Fibroblast of skin of scalp (primary cell): ENCODE results near the gene JAM2. TPM values are rescaled to one million over a fixed set of nuclear protein-coding genes. Genes with fewer than 3 reads are reported as not detected.
A peak's percentile ranks its signal among the peaks of the same experiment; 100 is the strongest.
"Not testable (repeated sequence)": the region's sequence is repeated elsewhere in the genome, so short reads cannot be mapped to it uniquely, and the experiment has no call there.

Source experiments
- DNase-seq: peaks from one replicate; pipeline ENCODE4 v3.0.0-alpha.2; 2013
- polyA plus RNA-seq, 2 experiments: library from polyadenylated mRNA; unstranded; fragments of 120-200 nt; gene quantifications; one replicate each; pipeline ENCODE4 v1.2.1, GENCODE V29; 2013; ENCODE audit not compliant: insufficient read length in 2 of 2

JAM2 gene
- 17.9 TPM for polyA plus RNA-seq (2013, experiment 1 of 2; ENCODE audit: insufficient read length)
- polyA plus RNA-seq (2013, experiment 2 of 2; ENCODE audit: insufficient read length) = 17.9 TPM

DNA sequence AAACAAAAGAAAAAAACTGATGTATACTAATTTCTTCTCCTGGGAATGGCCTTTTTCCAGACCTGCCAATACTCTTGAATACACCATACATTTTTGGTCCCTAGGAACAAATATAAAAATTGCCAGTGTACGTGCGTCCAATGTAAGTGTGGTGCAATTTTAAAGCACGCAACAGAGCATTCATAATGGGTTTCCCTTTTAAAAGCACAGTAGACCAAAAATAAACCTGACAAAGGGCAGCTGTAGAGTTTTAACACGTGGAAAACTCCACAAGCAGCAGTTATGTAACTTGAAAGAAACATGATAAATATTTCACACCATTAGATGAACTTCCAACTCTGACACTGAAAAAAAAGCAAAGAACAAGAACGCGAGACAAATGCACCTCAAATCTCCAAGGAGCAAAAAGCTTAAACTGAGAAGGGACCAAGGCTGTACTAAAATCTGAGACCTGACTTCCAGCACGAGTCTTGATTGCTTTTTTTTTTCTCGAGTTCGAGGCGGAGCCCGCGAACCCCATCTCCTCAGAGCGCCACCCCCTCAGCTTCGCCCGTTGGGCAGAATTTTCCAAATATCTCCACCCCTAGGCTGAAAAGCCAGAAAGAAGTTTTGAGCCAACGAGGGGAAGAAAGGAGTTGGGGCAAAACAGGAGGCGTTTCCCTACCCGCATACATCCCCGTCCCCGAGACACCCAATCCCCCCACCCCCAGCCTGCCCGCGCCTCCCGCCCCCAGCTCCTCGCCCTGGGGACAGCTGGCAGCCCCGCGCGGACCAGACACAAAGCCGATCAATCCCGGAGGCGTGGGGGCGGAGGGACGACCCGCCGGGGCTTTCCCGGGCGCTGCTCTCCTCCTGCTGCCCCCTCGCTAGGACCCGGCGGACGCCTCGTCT lies at the start of gene JAM2:
Gene JAM2 (plus strand): TSS at position 599 of the 891 bp plus-strand sequence. CDS start 564 bp downstream, outside the sequence.
- DNase-seq = peak; percentile 56

DNA sequence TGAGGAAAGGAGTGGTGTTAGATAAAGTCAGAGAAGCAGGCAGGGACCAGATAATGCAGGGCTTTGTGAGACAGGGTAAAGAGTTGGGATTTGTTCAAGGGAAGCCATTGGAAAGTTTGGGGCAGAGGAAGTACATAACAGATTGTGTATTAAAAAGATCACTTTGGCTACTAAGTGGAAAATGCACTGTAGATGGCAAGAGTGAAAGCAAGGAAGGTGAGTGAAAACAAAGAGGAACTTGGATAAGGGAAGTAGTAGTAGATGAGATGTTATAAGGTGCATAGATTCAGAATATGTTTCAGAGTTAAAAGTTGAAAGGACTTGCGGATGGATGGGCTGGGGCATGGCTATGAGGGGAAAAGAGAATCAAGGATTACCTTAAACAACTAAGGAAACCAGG lies 49.2 kb upstream of the JAM2 start:
- no peak for DNase-seq

DNA sequence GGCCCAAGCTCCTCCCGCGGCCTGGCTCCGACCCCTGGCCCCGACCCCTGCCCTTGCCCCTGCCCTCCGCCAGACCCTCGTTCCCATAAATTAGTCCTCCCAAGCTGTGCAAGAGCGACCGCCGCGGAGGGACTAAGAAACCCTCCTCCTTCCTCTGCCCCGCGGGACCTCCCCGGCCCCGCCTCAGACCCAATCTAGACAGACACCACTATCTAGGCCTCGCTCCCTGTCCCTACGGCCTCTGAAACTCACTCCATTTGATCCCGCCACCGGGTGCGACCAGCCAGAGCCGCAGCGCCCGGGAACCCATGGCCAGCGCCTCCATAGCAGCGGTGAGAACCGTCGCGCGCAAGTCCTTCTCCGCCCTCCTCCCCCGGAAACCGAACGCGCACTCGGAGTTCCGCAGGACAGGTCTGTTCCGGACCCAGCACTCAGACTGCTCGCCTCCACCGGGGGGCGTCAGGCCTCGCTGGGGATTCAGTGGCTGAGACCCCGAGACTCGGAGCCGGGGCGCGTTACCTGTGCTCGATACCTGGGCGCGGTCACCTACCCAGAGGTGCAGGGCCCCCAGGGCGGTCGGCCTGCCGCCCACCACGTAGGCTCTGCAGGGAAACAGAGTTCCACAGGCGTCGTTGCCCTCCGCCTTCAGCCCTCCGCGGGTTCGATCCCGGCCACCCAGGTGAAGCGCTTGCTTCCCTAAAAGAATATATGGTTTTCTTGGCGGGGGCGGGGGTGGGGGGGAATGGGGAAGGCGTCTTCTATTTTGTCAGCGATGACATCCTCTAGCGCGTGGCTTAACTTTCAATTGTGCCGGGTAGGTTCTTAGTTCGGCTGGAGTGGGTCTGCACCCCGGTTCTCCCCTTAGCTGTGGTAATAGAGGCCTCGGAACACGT lies 31.7 kb upstream of the JAM2 start, which contains the start of gene MRPL39:
Gene MRPL39 (minus strand): TSS at position 331 of the 893 bp plus-strand sequence. CDS start 6 bp downstream, at position 325.
- DNase-seq = peak; percentile 92

GRCh38 chr21:25608044-25608737 lies 30.9 kb upstream of the JAM2 start:
- DNase-seq = peak; percentile 85

DNA sequence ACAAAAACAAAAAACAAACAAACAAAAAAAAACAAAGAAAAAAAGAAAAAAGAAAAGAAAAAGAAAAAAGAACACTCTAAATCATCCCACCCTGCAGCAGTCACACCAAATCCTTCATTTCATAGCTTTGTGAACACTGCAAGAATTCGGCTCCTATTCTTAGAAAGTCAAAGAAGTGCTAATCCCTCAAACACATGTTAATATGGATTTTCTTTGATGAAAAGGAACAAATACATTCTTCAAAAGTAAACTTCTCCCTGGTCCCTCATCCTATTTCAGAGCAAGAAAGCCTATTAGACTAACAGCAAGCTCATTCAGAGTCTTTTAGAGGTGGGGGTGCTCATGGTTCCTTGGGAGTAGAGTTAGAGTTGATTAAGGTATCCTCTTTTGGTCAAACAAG lies 24.6 kb upstream of the JAM2 start:
- DNase-seq = no peak

- no peak for DNase-seq
Measured at GRCh38 chr21:25615880-25616279, 23.2 kb upstream of the JAM2 start.

- no peak for DNase-seq
Measured at GRCh38 chr21:25619198-25619597, 19.9 kb upstream of the JAM2 start.

- DNase-seq = no peak
Measured at GRCh38 chr21:25624511-25624910, 14.5 kb upstream of the JAM2 start.

DNA sequence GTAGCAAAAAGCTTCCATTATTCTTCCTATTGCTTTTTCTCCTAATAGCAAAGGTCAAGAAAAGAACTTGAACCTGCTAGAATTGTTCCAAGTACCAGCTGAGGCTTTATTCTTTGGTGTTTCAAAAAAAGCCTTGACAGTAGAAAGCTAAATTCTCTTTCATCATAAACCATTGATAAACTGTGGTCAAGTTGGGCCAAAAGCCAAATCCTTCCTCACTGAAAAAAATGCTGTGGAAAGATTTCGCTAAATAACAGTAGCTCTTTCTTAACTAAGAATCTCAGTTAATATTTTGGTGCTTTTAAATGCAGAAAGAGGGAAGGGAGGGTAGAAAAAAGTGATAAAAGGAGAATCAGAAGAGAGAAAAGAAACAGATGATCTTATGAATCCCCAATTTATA lies 14.0 kb upstream of the JAM2 start:
- no peak for DNase-seq

- DNase-seq = not testable (repeated sequence)
Measured at GRCh38 chr21:25625776-25626555, 13.1 kb upstream of the JAM2 start.

DNA sequence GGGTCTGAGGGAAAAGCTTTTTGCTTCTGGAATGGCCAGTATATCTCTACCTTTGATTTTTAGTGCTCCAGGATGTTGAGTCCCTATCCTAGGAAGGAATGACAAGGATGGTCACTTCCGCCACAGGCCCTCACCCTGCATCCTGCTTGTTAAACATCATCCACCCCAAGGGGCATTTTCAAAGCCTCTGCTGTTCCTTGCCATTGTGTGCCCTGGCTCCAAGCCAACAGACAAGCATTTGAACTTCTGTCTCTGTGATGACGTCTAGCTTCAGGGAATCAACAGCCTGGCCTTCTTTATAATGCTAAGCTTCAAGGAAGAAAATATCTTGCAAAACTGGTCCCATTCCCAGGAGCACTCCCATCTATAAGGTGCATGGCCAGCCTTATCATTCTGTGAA lies 12.3 kb upstream of the JAM2 start:
- DNase-seq = no peak

- DNase-seq = no peak
Measured at GRCh38 chr21:25632296-25632695, 6.8 kb upstream of the JAM2 start.

DNA sequence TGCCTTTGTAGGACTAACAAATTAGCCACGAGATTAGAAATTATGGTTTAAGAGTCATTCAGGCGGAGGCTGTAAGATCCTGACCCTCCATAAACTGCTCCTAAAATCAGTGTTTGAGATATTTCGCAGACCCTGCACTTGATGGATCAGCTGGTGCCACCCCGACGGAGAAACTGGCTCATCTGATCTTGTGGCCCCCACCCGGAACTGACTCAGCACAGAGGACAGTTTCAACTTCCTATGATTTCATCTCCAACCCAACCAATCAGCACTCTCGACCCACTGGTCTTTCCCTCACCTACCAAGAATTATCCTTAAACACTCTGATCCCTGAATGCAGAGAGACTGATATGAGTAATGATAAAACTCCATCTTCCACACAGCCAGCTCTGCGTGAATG lies 3.7 kb upstream of the JAM2 start:
- DNase-seq = no peak

GRCh38 chr21:25636727-25637126 lies 2.3 kb upstream of the JAM2 start:
- no peak for DNase-seq

- peak; percentile 51 for DNase-seq
Measured at GRCh38 chr21:25637851-25638659, 1.0 kb upstream of the JAM2 start.

DNA sequence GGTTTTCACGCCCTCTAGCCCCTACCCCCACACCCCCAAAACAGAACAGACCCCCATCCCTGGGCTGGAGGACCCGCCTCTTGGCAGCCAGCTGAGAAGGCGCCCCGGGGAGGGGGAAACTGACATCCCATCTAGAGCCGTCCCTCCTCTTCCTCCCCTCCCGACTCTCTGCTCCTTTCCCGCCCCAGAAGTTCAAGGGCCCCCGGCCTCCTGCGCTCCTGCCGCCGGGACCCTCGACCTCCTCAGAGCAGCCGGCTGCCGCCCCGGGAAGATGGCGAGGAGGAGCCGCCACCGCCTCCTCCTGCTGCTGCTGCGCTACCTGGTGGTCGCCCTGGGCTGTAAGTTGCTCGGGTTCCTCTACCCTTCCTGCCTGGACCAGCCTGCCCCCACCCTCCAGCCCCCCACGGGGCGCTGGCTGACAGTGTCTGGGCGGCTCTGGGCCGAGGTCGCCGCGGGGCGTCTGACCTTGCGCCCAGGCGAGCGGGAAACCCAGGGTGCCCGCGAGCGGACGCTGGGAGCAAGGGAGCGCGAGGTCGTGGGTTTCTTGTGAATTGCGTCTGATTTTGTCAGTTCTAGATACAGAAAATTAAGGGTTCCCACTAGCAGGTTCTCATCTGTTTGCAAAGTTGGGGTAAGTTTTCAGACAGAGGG lies 618 bp downstream of the JAM2 start:
- peak; percentile 47 for DNase-seq

GRCh38 chr21:25640202-25640942 lies 1.3 kb downstream of the JAM2 start:
- DNase-seq = peak; percentile 15

- DNase-seq = no peak
Measured at GRCh38 chr21:25640943-25641292, 1.9 kb downstream of the JAM2 start.

GRCh38 chr21:25643486-25643885 lies 4.4 kb downstream of the JAM2 start:
- no peak for DNase-seq

DNA sequence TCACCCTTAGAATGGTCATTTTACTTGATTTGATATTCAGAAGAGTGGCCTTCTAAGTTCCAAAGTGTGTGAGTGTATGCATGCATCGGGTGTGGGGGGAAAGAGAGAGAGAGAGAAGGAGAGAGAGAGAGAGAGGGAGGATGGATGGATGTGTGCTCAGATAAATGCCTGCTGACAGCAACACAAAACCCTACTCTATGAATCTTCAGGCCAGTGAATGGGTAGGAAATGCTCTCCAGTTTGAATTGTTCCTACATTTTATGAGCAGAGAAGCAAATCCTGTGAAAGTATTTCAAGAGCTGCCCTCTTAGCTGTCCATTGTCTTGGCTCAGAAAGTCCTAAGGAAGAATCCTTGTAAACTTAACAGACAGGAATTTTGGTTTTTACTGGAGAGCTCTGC lies 7.4 kb downstream of the JAM2 start:
- DNase-seq = no peak
